ENCODE results near the gene LOXHD1.

GRCh38 chr18:46528037-46528436 is 129.0 kb downstream of the LOXHD1 start:
- no peak for TF ChIP-seq EZH2 (IDR thresholded peaks at IDR 0.05; ENCODE audit: borderline replicate concordance, low read depth, low read length, severe bottlenecking)
- no peak for TF ChIP-seq CTCF (IDR thresholded peaks at IDR 0.05; ENCODE audit: borderline replicate concordance, extremely low read depth, low read length, poor library complexity, severe bottlenecking)
